ENCODE results near the gene PFKP.

The PFKP gene

GRCh38 chr10:3119796-3120459 lies 52.6 kb downstream of the PFKP start:
- no peak for DNase-seq

DNA sequence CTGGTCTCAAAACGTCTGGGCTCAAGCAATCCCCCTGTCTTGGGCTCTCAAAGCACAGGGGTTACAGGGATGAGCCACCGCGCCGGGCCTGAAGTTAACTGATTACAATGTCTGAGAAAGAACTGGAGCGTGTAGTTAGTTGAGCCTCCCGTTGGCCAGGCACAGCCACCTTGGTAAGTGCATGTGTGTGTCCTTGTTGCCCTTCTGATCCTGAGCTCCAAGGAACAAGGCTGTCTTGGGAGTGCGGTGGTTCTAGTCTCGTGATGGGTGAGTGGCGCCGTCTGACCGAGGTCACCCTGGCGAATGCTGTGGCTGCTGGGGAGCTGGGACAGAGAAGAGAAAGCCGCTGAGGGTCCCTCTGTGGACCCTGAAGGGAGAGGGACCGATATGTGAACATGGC lies 54.7 kb downstream of the PFKP start:
- no peak for DNase-seq

GRCh38 chr10:3122486-3123205 lies 55.3 kb downstream of the PFKP start:
- no peak for DNase-seq

DNA sequence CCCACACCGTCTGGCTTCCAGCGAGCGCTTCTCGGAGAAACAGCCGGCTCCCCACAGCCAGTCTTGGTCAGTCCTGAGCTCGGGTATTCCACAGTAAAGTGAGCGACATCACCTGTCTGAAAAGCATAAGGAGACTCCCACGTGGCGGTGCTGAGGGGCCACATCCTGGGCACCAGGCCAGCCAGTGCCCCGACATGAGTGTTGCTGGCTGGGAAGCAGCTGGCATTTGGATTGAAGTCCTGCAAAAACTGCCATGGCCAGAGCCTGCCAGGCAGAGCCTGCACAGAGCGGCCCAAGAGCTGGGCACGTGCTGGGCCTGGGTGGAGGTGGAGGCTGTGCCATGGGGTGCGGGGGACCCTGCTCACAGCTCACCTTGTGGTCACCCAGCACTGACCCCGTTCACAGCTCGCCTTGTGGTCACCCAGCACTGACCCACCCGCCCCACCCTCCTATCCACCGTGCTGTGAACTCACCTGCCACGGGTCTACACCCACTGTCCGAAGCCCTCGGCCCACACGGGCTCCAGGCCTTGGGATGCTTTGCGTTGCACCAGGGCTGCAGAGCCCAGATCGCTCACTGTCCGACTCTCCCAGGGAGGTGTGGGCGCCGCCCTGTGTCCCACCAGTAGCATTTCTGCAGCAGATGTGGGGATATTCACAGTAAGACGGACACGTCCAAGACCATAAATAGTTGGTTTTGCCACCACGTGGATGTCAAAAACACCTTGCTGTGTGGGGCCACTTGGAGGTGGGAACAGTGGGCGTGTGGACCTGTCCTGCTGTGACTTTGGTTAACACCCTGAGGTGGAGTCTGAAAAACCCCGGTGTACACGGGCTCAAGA lies 56.4 kb downstream of the PFKP start:
- DNase-seq, result no peak

GRCh38 chr10:3124412-3125175 lies 57.2 kb downstream of the PFKP start:
- DNase-seq, result no peak

GRCh38 chr10:3125527-3126170 lies 58.3 kb downstream of the PFKP start:
- DNase-seq, result no peak

- DNase-seq, result no peak
These were observed 58.9 kb downstream of the PFKP start for GRCh38 chr10:3126249-3126648.

- DNase-seq, result no peak
These were observed 59.5 kb downstream of the PFKP start for GRCh38 chr10:3126741-3127346.

DNA sequence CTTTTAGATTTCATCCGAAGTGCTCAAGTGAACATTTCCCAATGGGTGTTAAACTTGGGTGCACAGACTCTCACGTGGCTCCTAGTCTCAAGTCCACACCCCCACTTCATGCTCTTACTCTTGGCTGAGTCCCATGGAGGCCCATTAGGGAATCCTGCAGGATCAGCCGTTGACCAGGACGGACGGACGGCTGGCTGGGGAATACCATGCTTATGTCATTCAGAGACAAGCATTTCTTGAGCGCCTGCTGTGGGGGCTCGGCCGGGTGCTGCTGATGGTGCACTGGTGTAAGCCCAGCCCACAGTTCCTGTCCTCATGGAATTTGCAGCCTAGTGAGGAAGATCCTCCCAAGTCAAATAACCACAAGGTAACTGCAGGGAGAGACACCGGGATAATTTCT lies 60.6 kb downstream of the PFKP start:
- DNase-seq, result no peak

DNA sequence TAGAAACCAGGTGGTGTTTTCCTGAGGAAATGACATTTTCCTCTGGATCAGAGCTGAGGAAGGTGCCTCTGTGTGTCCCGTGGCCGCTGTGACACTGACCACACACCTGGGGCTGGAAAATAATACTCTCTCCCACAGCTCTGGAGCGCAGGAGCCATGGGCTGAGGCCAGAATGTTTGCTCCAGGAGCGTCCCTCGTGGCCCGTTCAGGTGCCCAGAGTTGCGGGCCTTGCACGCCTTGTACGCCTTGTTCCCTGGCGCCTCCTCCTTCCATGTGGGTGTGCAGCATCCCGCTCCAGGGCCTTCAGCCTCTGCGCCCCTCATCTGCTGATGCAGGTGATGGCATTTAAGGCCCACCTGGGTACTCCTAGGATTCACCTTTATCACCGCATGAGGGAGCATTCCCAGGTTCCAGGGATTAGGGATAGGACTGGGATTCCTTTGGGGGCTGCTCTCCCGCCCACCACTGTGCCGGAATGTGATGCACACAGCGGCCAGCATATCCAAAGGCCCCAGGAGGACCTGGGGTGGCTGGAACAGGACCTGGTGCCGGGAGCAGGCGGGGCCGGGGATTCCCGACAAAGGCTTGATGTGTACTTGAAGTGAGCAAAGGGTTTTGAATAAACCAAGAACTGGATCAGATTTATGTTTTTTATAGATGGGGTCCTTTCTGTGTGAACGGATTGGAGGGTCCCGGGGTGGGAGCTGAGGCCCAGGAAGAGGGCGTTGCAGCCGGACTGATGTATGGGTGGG lies 61.2 kb downstream of the PFKP start:
- DNase-seq, result no peak

DNA sequence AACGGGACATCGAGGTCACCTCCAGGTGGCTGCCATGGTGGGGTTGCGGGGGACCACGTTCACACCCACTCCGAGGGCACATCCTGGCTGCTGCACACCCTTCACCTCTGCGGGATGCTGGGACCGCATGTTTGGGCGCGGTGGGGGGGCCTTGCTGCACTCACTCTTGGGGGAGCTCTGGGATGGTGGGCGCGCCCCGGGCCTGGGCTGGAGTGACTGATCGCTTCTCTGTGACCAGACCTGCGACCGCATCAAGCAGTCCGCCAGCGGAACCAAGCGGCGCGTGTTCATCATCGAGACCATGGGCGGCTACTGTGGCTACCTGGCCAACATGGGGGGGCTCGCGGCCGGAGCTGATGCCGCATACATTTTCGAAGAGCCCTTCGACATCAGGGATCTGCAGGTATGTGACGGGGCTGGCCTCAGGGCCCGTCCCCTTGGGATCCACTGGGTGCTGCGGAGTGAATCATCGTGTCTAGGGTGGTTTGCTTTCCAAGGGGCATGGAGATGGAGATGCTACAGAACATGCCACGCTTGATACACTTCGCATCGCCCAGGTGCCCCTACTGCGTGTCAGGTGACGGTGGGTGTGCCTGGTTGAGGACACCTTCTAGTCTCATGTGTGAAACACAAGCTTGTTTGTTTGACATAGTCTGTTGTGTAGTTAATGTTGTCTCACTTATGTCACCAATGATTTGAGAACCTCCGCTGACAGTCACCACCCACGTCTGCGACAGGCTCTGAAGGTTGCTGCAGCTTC lies 62.4 kb downstream of the PFKP start:
- no peak for DNase-seq

DNA sequence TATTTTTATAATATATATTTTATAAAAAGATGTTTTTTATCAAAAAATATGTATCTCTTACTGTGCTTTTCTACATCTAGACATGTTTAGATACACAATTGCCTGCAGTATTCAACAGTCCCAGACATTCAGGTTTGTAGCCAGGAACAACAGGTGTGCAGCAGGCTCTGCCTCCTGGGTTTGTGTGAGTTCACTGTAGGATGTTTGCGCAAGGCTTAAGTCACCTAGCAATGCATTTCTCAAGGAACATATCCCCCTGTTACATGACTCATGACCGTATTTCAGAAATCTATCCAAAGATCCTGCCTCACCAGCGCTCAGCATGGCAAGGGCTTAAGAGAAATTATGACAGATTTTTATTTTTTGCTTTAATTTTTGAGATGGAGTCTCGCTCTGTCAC lies 63.8 kb downstream of the PFKP start:
- DNase-seq, result no peak

GRCh38 chr10:3132036-3133025 lies 65.0 kb downstream of the PFKP start:
- DNase-seq, result no peak

DNA sequence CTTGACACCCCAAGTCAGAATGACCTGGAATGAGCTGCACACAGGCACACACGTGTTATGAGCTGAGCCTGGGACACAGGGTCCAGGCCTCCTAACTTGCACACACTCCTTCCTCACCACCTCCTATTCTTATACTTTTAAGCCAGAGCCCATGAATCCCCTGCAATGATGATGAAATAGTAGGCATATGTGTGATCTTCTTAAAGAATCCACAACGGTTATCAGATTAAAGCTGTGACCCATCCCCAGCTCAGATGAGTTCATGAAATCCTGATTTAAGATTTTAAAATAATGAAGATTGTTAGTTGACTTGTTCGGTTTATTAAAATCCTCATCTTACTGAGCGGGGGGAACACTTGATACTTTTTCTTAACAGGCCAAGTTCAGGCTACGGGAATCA lies 66.6 kb downstream of the PFKP start:
- DNase-seq, result no peak

- no peak for DNase-seq
These were observed 67.7 kb downstream of the PFKP start for GRCh38 chr10:3135006-3135405.

GRCh38 chr10:3136336-3136735 lies 69.0 kb downstream of the PFKP start:
- DNase-seq, result no peak

DNA sequence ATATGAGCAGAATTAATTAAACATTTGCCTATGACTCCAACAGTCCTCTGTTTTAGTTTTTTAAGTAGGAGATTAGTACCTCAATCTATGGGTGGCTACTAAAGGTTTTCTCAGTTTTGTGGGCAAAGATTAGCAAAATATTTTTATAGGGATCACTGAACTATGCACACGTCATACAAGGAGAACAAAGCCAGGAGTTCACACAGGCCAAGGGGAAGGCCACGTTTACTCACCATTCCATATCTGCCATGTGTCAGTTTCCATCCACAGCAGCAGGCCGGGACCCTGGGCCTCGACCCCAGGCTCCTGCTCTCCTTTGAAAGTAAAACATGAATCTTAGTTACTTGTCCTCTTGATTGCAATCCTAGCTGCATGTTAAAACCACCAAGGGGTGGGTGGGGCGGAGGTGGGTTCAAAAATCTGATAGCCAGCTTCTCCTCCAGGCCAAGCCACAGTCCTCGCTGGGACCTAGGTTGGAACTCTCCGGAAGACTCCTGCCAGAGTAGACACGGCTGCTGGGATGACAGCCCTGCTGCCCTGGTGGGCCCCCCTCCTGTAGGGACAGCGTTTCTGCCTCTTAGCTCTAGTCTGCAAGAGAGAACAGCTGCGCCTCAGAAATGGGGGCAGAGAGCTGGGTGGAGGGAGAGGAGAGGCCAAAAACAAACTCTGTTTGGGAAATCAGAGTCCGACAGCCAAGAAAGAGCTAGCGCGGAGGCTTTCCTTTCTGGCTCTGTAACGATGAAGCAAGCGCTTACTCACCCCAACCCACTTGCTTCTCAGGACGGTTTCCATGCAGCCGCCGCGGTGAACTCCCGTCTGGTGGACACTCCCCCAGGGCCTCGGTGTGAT lies 69.6 kb downstream of the PFKP start:
- no peak for DNase-seq
